ENCODE results near the gene LPAR5.

DNA sequence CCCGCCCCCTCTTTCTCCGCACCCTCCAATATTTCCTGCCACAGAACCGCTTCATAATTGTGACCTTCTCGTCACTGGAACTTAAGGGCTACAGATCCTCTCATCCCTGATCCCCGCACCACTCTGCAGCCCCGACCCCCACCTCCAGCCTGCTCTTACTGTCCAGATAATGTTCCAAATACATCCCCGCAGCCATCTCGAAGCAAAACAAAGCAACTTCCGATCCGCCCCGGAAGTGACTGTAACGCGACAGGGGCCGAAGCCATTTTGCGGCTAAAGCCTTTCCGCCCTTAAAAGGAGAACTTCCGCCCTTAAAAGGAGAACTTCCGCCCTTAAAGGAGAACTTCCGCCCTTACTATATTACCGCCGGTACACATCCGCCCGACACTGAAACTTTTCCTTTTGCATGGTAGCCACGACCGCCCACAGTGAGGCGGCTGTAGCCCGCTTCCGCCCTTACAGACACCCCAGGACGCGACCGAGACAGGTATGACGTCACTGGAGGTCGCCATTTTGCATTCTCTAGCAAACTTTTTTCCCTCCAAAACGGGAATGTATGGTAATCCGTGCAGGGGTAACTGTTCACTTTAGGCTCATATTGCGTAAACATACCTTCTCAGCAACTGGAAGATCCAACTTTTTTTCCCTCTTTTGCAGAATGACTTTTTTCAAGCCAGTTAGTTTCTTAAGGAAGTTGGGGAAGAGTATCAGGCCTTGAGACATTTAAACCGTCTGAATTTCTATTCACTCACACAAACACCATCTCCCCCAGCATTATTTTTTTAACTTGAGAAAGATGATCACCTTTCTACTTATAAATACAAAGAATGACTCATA is 27.4 kb upstream of the LPAR5 start, which contains the start of gene ING4:
- TF ChIP-seq, protein P1, sequence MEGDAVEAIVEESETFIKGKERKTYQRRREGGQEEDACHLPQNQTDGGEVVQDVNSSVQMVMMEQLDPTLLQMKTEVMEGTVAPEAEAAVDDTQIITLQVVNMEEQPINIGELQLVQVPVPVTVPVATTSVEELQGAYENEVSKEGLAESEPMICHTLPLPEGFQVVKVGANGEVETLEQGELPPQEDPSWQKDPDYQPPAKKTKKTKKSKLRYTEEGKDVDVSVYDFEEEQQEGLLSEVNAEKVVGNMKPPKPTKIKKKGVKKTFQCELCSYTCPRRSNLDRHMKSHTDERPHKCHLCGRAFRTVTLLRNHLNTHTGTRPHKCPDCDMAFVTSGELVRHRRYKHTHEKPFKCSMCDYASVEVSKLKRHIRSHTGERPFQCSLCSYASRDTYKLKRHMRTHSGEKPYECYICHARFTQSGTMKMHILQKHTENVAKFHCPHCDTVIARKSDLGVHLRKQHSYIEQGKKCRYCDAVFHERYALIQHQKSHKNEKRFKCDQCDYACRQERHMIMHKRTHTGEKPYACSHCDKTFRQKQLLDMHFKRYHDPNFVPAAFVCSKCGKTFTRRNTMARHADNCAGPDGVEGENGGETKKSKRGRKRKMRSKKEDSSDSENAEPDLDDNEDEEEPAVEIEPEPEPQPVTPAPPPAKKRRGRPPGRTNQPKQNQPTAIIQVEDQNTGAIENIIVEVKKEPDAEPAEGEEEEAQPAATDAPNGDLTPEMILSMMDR (conservative IDR thresholded peaks at IDR 0.05), result no peak
- no peak for TF ChIP-seq EZH2 (IDR thresholded peaks at IDR 0.05; ENCODE audit: low read depth)

Data from PC-9 (cell line).